SK-N-MC (cell line): ENCODE data around the gene GATAD2A.

Experiments
- EZH2 ChIP-seq: fragments of 200-600 bp; sonication (generic); IDR thresholded peaks from one replicate; pipeline ENCODE4 v1.6.1; 2017; ENCODE audit warnings: antibody characterized with exemption
- FOXP2 ChIP-seq: optimal IDR thresholded peaks from 2 replicates; pipeline ENCODE3; 2011; ENCODE audit warnings: mild to moderate bottlenecking, moderate library complexity; ENCODE audit not compliant: insufficient read depth; ENCODE audit errors: extremely low read length, control extremely low read depth

DNA sequence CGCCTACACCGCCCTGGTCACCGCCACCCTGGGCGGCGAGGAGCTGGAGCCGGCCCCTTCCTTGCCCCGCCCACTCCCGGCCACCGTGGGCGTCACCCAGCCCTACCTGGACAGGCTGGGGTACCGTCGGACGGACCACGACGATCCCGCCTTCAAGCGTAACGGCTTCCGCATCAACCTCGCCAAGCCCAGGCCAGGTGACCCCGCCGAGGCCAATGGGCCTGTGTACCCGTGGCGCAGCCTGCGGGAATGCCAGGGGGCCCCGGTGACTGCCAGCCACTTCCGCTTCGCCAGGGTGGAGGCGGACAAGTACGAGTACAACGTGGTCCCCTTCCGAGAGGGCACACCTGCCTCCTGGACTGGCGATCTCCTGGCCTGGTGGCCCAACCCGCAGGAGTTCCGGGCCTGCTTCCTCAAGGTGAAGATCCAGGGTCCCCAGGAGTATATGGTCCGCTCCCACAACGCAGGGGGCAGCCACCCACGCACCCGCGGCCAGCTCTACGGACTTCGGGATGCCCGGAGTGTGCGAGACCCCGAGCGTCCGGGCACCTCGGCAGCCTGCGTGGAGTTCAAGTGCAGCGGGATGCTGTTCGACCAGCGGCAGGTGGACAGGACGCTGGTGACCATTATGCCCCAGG, 139.6 kb downstream of the GATAD2A start:
- TF ChIP-seq EZH2 (no peak), FOXP2 (no peak)
